GM21423 (cell line): ENCODE data around the gene SLC1A7.

Source experiments
- ATAC-seq: cut with Tn5 transposase; IDR thresholded peaks from one replicate; pipeline ENCODE4 v1.9.1; 2021; ENCODE audit warnings: mild to moderate bottlenecking, moderate library complexity; ENCODE audit not compliant: unreplicated experiment

SLC1A7 gene

DNA sequence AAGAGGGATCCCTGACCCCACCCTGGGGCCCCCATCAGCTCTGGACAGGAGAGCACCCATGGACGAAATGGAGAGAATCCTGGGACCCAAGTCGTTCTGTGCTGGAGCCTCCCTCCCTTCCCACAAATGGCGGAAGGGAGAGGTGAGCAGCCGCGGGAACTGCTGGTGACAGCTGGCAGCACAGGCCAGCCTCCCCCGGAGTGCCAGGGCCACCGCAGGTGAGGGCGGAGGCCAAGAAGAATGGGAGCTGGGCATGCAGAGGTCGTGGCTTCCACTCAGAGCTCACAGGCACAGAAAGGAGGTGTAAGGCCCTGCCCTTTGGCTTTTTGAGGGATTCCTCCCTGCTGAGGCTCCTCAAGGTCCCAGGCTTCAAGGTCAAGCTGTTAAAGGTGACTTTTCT, 24.6 kb downstream of the SLC1A7 start:
- ATAC-seq = no peak

- no peak for ATAC-seq
These were observed 25.4 kb downstream of the SLC1A7 start for GRCh38 chr1:53116933-53117600.

GRCh38 chr1:53116307-53116810, 26.1 kb downstream of the SLC1A7 start:
- ATAC-seq = no peak

DNA sequence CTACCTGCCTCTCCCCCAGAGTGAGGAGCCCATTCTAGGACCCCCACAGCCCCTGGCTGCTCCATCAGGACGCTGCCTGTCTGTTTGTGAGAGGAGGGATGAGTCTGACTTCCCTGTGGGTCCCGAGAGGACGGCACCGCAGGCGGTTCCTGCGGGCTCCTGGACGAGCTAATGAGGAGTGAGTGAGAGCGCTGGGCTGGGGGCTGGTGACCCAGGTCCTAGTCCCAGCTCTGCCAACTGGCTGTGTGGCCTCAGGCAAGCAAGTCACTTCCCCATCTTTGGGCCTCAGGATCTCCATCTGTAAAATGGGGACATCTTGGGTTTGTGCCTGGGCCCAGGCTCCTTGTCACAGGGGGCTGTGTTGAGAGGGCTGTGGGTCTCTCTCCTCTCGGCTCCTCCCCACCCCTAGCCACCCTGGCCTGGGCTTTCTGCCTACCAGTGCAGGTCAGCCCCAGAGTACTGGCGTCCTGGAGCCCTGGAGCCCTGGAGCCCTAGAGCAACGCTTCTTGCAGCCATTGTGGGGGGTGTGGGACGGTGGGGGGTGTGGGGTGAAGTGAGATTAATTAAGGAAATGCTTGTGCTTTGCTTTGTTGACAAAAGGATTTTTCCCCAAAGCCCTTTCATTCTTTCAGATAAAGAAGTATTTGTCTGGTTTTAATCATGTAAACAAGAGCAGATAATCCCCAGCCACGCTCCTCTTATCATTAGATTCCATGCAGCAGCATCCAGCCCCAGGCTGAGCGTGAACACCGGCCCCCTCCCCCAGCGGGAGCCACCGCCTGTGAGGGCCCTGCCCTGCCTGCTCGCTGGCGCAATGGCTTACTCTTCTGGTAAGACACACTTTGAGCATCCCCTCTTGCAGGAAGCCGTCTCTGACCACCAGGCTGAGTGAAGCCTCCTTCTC, 26.8 kb downstream of the SLC1A7 start:
- no peak for ATAC-seq

GRCh38 chr1:53114581-53115400, 27.6 kb downstream of the SLC1A7 start:
- no peak for ATAC-seq

DNA sequence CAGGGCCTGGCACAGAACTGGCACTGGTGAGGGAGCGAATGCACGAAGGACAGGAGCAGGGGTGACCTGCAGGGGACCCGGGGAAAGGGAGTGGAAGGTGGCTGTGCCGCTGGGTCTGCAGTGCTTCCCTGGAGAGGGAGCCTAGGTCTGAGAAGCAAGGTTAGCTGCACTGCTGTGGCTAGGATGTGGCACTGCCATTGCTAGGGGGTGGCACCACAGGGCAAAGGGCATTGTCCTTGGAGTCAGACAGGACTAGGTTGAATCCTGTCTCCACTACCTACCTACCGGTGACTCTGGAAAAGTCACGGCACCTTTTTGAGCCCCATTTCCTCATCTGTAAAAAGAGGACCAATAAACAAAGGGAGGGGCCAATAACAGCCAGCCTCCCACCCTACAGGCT, 28.3 kb downstream of the SLC1A7 start:
- no peak for ATAC-seq

DNA sequence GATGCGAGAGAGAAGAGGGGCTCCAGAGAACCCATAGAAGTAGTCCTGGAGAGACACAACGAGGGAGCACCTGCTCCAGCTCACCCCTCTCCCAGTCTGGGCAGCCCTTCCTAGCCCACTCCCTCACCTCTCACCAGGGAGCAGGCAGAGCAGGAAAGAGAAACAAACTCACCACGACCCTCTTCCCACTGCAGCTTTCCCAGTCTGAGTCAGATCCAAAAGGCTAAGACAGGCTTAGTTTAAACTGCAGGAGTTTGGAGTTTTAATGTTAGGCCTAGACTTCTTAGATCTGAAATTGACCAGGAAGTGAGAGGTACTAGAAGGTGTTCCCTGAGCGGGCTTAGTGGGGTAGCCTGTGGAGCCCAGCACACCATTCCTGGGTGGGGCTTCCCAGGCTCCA, 29.6 kb downstream of the SLC1A7 start:
- no peak for ATAC-seq

- no peak for ATAC-seq
These were observed 30.1 kb downstream of the SLC1A7 start for GRCh38 chr1:53112271-53112774.

DNA sequence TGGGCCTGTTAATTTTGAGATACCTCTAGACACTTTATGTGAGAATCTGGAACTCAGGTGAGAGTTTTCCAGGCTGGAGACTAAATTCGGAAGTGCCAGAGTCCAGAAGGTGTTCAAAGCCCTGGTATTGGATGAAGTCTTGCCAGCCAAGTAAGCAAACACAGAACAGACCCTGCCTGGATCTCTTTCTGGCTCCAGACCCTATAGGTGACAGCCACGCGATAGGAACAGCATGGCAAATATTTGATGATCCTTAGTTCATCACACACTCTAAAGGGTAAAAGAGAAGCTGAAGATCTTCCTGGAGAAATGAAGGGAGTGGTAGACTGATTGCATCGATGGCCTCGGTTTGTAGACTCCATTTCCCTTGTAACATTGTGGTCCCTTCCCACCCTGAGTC, 30.7 kb downstream of the SLC1A7 start:
- no peak for ATAC-seq

DNA sequence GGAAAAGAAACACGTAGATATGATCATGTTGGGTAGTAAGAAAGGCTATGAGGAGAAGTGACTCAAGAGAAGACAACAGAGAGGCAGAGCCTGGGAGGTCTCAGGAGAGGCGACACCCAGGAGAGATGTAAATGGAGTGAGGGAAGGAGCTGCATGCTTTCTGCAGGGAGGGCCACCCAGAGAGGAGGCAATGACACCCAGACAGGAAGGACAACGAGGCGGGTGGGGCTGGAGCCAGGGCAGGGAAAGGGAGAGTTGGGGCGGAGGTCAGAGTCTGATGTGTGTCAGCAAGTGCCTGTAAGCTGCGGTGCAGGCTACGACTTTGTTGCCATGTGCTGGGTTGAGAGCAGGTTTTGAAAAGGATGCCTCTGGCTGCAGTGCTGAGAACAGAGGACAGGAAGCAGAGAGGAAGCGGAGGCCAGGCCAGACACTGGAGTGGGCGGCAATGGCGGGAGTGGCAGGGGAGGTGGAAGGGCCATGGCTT, 31.3 kb downstream of the SLC1A7 start:
- no peak for ATAC-seq

DNA sequence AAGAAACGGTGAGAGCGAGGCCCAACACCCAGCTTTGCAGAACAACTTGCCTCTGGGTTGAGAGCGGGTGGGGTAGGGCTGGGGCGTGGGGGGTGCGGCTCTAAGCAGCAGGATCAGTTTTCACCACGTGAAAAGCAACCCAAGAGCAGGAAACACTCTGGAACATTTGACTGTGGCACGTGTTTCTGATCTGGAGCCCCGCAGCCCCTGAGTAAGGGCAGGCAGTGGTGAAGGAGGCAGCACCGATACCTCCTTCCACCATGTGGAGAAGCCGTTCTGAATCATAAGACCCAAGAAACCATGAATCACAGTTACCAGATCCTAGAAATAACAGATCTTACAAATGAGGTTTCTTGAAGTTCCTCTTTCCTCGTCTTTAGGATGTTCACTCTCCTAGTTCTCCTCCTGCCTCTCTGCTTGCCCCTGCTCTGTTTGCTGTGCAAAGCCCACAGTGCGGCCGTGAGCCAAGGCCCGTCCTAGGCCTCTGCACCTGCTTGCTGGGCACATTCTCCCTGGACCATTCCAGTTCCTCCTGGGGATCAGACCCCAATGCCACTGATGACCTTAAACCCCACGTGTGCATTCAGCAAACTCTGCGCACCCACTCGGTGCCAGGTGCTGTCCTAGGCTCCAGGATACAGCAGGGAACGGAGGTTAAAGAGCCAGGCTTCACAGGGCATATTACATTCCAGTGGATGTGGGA, 31.9 kb downstream of the SLC1A7 start:
- no peak for ATAC-seq

GRCh38 chr1:53108646-53109580, 33.5 kb downstream of the SLC1A7 start:
- ATAC-seq = no peak

- ATAC-seq = no peak
These were observed 34.7 kb downstream of the SLC1A7 start for GRCh38 chr1:53107570-53108322.

DNA sequence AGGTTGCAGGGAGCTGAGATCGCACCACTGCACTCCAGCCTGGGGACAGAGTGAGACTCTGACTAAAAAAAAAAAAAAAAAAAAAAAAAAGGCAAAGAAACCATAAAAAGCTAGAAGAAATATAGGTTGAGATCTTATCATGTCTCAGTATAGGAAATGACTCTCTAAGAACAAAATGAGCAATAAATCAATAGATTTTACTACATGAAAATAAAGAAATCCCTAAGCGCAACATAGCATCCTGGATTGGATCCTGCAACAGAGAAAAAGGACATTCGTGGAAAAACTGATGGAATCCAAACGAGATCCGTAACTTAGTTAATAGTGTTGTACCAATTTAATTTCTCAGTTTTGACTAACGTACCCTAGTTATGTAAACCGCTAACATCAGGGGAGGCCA, 35.3 kb downstream of the SLC1A7 start:
- ATAC-seq = no peak

DNA sequence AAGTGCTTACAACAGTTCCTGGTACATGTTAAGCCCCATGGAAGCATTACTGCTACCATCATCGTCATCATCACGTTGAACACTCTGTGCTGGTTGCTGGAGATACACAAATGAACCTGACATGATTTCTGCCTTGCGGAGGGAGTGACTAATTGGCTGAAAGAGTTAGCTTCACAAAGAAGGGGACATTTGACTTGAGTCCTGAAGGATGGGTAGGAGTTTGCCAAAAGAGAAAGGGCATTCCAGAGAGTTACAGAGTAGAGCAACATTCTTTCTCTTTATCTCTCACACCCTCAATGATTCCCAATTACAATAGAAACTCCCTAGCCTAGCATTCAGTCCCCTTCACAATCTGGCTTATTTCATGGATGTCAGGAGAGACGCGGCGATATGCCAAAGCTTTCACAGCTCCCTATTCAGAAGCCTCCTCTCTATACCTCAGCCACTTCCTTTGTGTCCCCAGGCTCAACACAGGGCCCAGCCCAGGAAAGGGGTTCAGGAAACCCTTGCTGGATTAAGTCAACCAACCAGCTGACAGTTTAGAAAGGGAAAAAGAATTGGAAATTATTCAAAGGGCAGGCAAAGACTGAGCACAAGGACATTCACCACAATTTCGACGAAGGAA, 38.0 kb downstream of the SLC1A7 start:
- ATAC-seq = no peak

DNA sequence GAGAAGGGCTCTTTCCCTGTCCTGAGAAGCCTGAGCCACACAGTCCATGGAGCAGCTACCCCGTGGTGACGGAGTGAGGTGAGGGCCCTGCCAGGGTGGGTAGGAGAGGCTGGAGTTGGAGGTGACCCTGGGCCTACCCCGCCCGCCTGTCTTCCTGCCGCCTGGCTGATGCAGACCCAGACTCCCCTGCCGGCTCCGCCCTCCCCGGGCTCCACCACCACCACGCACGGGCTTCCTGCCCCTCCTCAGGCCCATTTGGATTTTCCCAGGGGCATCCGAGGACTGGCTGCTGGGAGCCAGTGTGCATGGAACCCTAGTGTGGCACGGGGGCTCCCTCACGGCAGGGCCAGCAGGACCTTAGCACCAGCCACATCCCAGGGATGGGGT, 47.9 kb downstream of the SLC1A7 start:
- no peak for ATAC-seq

- ATAC-seq = no peak
These were observed 48.5 kb downstream of the SLC1A7 start for GRCh38 chr1:53093778-53094532.

- ATAC-seq = no peak
These were observed 49.0 kb downstream of the SLC1A7 start for GRCh38 chr1:53093451-53093754.
